Right ventricle myocardium superior (tissue), 1 donor: ENCODE results near the gene DVL1. TPM values are rescaled to one million over a fixed set of nuclear protein-coding genes. Genes with fewer than 3 reads are reported as not detected.
"Not testable (repeated sequence)": the region's sequence is repeated elsewhere in the genome, so short reads cannot be mapped to it uniquely, and the experiment has no call there.

Source experiments
- ATAC-seq: fragments of 200-7000 bp; cut with Tn5 transposase; one replicate; pipeline ENCODE4 v1.9.1; 2020; ENCODE audit warnings: mild to moderate bottlenecking; ENCODE audit not compliant: poor library complexity
- DNase-seq: peaks from one replicate; pipeline ENCODE4 v3.0.0-alpha.2; 2020
- intact Hi-C: fragments of 100-400 bp; cut with DNase I; formaldehyde crosslinking; loops from one replicate; pipeline ENCODE4 v1.11.2; 2022
- long read RNA-seq: library from polyadenylated mRNA; unstranded; transcript quantifications from one replicate; pipeline ENCODE4 v2.0.0, GENCODE V29; 2021
- total RNA-seq: library from RNA; stranded (reverse); fragmentation: NEBNext Ultra II Directional; extraction: Animal tissue kit (Norgen Biotek cat#: 25700); gene quantifications from one replicate; pipeline ENCODE4 v1.2.1, GENCODE V29; 2021
- donor health status: DM: no; HTN: yes; CAD: no; lungs with severe emphysema.

Gene DVL1
- total RNA-seq = 126 TPM
- long read RNA-seq, transcript DVL1-201 (15 exons, 3,239 nt) = minor isoform, 38 of 604 reads
- long read RNA-seq, transcript DVL1-202 (15 exons, 2,926 nt) = major isoform, 377 of 604 reads
- long read RNA-seq, partial matches to known transcripts = 100 of 604 reads
- long read RNA-seq, other reads (novel, unspliced or antisense) = 88 of 604 reads

- DNase-seq (peak; percentile 79), ATAC-seq (peak; percentile 32)
- intact Hi-C loops = no loop called here
Measured at GRCh38 chr1:1349256-1350012, at the start of gene DVL1. DVL1 (minus strand) TSS chr1:1349418; CDS start chr1:1349065, 353 bp downstream.

DNA sequence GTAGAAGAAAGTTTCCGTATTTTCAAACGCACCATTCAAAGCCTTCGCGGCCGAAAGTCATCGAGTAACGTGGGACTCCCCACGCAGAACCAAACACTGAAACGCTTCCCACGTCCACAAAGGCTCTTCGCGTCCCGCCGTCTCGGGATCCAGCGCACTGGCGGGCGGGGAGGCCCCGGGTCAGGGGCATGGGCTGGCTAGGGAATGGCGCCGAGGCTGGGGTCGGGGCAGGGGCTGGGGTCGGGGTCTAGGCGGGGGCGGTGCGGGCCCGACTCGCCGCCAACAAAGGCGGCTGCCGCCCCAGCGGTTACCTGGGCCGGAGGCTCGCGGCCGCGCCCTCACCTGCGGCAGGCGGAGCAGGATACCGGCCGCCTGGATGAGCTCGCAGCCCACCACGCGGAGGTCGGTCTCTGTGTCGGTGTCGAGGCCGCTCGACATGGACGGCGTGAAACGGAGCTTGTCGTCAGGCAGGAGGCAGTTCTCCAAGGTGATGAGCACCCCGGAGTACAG, 49.5 kb upstream of the DVL1 start:
- ATAC-seq (peak; percentile 0), DNase-seq (no peak)
- intact Hi-C loops = no loop called here

DNA sequence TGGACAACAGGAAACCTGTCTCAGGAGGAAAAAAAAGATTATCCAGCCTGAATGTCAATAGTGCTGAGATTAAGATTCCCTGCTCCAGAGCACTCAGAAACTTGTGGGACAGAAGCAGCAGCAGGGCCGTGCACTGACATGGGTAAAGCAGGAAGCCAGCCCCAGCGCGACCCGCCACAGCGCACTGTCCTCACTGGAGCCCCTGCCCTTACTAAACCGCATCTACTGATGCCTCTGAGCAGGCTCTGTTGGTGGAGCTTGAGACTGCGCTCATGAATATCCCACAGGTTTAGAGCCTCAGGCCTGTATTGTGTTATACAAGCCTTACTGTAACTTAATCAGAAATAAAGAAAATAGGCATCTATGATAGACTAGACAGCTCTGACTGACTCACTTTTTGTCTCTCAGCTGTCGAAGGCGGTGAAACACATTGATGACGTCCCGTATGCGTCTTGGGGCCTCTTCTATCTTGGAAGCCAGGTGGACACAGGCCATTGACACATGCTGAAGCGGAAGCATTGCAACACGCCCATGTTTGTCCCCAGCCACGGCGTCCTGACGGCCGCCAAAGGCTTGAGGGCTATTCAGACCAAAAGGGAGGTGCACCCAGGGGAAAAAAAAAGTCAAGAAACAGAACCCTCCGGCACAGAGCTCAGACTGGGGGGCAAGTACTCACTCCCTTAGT, 48.8 kb upstream of the DVL1 start:
- ATAC-seq = no peak
- intact Hi-C loops = no loop called here
- no peak for DNase-seq

- intact Hi-C loops = no loop called here
- no peak for DNase-seq
- ATAC-seq = no peak
Measured at GRCh38 chr1:1395166-1395565, 45.9 kb upstream of the DVL1 start.

DNA sequence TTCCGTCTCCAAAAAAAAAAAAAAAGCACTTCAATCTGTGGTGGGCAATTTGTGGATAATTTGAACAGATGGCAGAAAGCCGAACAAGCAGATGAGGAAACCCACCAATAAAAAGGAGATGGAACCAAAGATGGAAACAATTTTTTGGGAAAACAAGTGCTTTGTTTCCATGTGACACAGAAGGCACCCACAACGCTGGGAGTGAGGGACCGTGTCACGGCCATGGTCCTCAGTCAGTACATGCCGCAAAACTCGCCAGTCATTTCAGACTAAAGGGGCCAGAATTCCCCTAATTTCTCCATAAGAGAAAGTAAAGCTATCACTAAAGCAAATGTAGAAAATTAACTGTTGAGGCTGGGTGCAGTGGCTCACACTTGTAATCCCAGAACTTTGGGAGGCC, 44.9 kb upstream of the DVL1 start:
- ATAC-seq (no peak), DNase-seq (no peak)
- intact Hi-C loops = no loop called here

- ATAC-seq (no peak), DNase-seq (no peak)
- intact Hi-C loops = no loop called here
Measured at GRCh38 chr1:1393428-1393827, 44.2 kb upstream of the DVL1 start.

GRCh38 chr1:1393014-1393413, 43.8 kb upstream of the DVL1 start:
- ATAC-seq = no peak
- intact Hi-C loops = no loop called here

GRCh38 chr1:1391225-1391624, 42.0 kb upstream of the DVL1 start:
- intact Hi-C loops = no loop called here
- peak; percentile 24 for DNase-seq

More at GRCh38 chr1:1393014-1393413, 43.8 kb upstream of the DVL1 start:
- DNase-seq = no peak

GRCh38 chr1:1390675-1391074, 41.5 kb upstream of the DVL1 start:
- DNase-seq (peak; percentile 21), ATAC-seq (no peak)
- intact Hi-C loops = no loop called here

More at GRCh38 chr1:1391225-1391624, 42.0 kb upstream of the DVL1 start:
- no peak for ATAC-seq

DNA sequence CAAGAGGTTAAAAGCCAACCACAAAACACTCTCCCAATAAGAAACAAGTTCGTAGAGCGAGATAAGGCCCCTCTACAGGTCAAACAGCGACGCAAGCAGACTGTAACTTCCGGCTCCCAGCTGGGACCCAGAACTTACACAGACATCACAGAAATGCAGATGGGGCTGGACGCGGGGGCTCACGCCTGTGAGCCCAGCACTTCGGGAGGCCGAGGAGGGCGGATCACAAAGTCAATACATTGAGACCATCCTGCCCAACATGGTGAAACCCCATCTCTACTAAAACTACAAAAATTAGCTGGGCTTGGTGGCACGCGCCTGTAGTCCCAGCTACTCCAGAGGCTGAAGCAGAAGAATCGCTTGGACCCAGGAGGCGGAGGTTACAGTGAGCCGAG, 38.9 kb upstream of the DVL1 start:
- DNase-seq (no peak), ATAC-seq (no peak)
- intact Hi-C loops = no loop called here

- ATAC-seq (no peak), DNase-seq (no peak)
- intact Hi-C loops = no loop called here
Measured at GRCh38 chr1:1387098-1388077, 38.2 kb upstream of the DVL1 start.

DNA sequence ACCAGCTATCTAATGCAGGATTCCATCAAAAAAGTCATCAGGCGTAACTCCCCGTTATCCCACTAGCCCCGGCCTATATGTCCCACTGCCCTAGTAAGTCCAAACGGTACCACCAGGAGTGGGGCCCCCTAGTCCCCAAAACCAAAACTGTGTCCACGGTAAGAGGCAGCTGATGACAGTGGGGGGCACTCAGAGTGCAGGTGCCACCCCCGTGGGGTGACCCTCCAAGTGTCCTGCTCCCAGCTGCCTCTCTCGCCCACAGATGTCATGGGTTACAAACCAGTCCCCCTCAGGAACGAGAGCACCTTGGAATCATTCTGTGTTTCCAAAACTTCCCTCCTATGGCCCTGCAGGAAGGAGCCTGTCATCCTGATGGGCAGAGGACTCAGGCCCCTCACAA, 36.7 kb upstream of the DVL1 start:
- intact Hi-C loops = no loop called here
- DNase-seq = no peak

DNA sequence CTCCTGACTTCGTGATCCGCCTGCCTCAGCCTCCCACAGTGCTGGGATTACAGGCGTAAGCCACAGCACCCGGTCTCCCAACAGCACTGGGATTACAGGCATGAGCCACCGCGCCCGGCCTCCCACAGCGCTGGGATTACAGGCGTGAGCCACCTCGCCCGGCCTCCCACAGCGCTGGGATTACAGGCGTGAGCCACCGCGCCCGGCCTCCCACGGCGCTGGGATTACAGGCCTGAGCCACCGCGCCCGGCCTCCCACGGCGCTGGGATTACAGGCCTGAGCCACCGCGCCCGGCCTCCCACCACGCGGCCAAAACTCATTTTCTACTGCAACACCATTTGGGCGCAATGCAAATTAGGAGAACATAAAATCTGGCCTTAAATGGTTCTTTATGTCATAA, 36.1 kb upstream of the DVL1 start:
- DNase-seq = not testable (repeated sequence)

More for the DNA sequence above, 36.7 kb upstream of the DVL1 start:
- no peak for ATAC-seq

DNA sequence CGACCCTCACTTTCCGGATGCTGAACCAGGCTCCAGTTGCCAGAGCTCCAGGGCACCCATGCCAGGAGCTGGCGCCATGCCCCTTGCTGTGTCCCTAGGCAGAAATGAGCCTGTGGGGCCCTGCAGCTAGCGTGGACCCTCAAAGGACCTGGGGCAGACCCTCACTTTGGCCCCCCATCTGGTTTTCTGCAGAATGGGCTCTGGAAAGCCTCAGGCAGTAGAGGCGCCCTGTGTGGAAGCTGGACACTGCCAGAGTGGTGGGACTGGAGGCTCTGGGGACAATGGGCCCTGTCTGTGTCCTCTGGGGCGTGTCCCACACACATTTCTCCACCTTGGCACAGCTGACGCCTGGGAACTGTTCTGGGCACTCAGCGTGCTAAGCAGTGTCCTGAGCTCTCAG, 32.1 kb upstream of the DVL1 start:
- DNase-seq (no peak), ATAC-seq (no peak)
- intact Hi-C loops = no loop called here

More for the DNA sequence above, 36.1 kb upstream of the DVL1 start:
- intact Hi-C loops, ATAC-seq: not testable (repeated sequence)

DNA sequence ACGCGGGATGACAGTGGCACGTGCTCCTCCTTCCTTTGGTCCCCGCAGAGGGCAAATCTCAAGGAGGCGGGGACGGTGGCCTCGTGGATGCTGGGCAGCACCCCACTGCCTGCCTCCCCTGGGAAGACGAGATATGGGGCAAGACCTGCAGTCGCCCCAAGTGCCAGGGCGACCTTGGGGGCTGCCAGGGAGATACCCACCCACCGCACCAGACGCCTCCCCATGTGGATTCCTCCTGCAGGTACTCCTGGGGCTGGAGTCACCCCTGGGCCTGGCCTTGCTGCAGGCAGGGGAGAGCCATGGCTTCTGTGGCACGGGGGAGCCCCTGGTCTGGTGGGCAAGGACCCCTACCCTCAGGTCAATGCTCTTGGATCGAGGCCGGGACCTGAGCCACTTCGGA, 31.6 kb upstream of the DVL1 start:
- ATAC-seq = no peak
- intact Hi-C loops = no loop called here
- no peak for DNase-seq

DNA sequence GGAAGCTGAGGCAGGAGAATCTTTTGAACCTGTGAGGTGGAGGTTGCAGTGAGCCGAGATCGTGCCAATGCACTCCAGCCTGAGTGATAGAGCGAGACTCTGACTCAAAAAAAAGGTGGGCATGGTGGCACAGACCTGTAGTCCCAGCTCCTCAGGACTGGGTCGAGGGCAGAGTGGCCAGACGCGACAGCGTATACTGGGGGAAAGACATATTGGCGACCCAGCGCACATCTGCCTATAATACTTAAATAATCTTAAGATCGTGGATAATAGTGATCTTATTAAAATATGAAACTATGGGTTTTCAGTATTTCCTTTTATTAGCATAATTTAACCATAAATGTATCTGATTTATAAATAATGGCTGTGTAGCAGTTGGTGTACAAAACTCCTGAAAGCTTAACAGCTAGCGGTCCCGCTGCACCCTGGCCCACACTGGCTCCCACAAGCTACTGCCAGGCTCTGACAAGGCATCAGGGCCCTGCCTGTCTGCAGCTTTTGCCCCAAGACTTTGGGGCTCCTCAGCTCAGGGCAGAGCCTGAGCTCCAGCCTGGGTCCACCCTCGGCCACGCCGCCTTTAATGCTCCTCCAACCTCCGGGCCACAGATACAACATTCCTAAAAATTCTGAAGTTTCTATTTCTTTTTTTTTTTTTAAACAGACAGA, 28.5 kb upstream of the DVL1 start:
- no peak for ATAC-seq
- intact Hi-C loops = loop anchor here (10.0 kb wide), 1 partner anchor 127 kb away; no protein-coding TSS in a partner anchor
- no peak for DNase-seq

DNA sequence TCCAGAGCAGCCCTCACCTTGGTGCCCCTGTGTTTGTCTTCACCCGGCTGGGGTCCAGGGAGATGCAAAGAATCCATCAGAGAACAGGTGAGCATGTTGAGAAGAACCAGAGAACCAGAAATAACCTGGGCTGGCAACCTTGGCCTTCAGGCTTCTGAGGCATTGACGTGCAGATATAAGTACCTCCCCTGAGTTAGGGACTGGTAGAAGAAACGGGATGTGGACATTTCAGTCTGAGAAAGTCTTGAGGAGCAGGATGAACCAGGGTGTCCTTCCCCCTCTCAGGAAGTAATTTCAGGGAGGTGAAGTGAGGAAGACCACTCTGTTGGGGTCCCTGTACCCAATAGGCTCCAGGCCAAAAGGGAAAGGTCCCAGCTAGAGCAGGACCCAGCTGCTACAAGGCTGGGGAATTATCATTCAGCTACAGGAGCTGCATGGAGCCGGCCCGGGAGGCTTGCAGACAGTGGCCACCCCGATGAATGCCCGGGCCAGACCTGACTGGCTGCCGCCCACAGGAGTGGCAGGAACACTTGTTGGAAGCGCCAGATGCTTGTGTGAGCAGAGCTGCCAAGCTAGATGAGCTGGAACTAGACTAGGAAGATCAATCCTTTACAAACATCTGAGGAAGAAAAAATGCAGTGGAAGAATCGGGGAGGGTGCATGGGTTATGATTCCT, 27.5 kb upstream of the DVL1 start:
- no peak for ATAC-seq
- DNase-seq = no peak
- intact Hi-C loops = loop anchor here (10.0 kb wide), 1 partner anchor 128 kb away; no protein-coding TSS in a partner anchor
